Gastrocnemius medialis (tissue), 4 donors: ENCODE measurements around the gene PPP1R7. TPM values are rescaled to one million over a fixed set of nuclear protein-coding genes. Genes with fewer than 3 reads are reported as not detected.

Experiments used
- ATAC-seq, 2 donors: fragments of 150-250 bp; one replicate each; pipeline ENCODE4 v1.9.1; 2016
- DNase-seq, 2 donors: peaks; one replicate each; pipeline ENCODE4 v3.0.0-alpha.2; 2019
- H3K27ac ChIP-seq, 4 donors: fragments of 200-600 bp; sonication (generic); 1 replicate in 1 of 4; 2 replicates in 3 of 4; pipeline ENCODE4 v1.5.1; 2016 to 2018; ENCODE audit warnings: mild to moderate bottlenecking in 2 of 4, moderate library complexity in 1 of 4
- H3K27me3 ChIP-seq, 3 donors: fragments of 200-600 bp; sonication (generic) in 2 of 3; 1 replicate in 1 of 3; 2 replicates in 2 of 3; pipeline versions ENCODE4 v1.5.1 to v1.6.0; 2016 to 2019; ENCODE audit warnings: mild to moderate bottlenecking in 1 of 3, moderate library complexity in 1 of 3
- H3K36me3 ChIP-seq, 2 donors: fragments of 200-600 bp; sonication (generic) in 1 of 2; one replicate each; pipeline ENCODE4 v1.5.1; 2017 to 2018
- H3K4me1 ChIP-seq, 2 donors: fragments of 200-600 bp; sonication (generic) in 1 of 2; one replicate each; pipeline ENCODE4 v1.5.1; 2016 to 2017; ENCODE audit warnings: mild to moderate bottlenecking in 2 of 2
- H3K4me3 ChIP-seq, 4 donors: fragments of 200-600 bp; sonication (generic) in 3 of 4; 1 replicate in 1 of 4; 2 replicates in 3 of 4; pipeline ENCODE4 v1.5.1; 2016 to 2019; ENCODE audit warnings: mild to moderate bottlenecking in 2 of 4
- H3K9me3 ChIP-seq, 3 donors: fragments of 200-600 bp; sonication (generic) in 2 of 3; 1 replicate in 1 of 3; 2 replicates in 2 of 3; pipeline ENCODE4 v1.5.1; 2016 to 2019
- CTCF ChIP-seq, 5 experiments: fragments of 450-650 bp in 3 of 5; fragments of 200-600 bp in 2 of 5; sonication (generic) in 2 of 5; IDR thresholded peaks in 4 of 5; conservative IDR thresholded peaks in 1 of 5; 1 replicate in 4 of 5; 2 replicates in 1 of 5; pipeline ENCODE4 v1.5.1; 2016 to 2019; ENCODE audit warnings: antibody characterized with exemption in 5 of 5, mild to moderate bottlenecking in 3 of 5, moderate library complexity in 3 of 5
- POLR2A ChIP-seq, 2 donors: fragments of 450-650 bp; IDR thresholded peaks; one replicate each; pipeline ENCODE4 v1.6.1; 2017; ENCODE audit warnings: antibody characterized with exemption in 2 of 2, mild to moderate bottlenecking in 2 of 2, moderate library complexity in 2 of 2
- in situ Hi-C, 4 donors: fragments of 200-750 bp; cut with MboI; loops; one replicate each; pipeline versions ENCODE4 v1.15.0 to v1.8.0; 2017; ENCODE audit warnings: low sequenced_read_pairs in 4 of 4
- intact Hi-C: fragments of 100-400 bp; cut with DNase I; formaldehyde crosslinking; loops from one replicate; pipeline ENCODE4 v1.15.1; 2023; ENCODE audit warnings: low total_unique reads
- total RNA-seq, 4 donors: library from RNA; depleted of rRNA; stranded (reverse); fragments of >200 nt; gene quantifications; one replicate each; pipeline versions ENCODE4 v1.1.0 to v1.2.3, GENCODE V29; 2016

Gene PPP1R7
- total RNA-seq, 4 donors from 2014 or later: 58.6 to 87.8 (median 67.2) TPM

GRCh38 chr2:241213041-241213440 is 62.8 kb downstream of the PPP1R7 start:
- Histone ChIP-seq H3K27ac (no peak overlapping the region), H3K4me3 (no peak overlapping the region), H3K9me3 (no peaks in the 10 kb centered on the region), H3K4me1 (peaks cover 0 to 7% of the 10 kb centered on the region in 2 donors), H3K27me3 (no peaks in the 10 kb centered on the region), H3K36me3 (no peaks in the 10 kb centered on the region)
- DNase-seq (no peak), ATAC-seq (no peak)
- no peak for TF ChIP-seq POLR2A (IDR thresholded peaks at IDR 0.05)
- TF ChIP-seq CTCF (IDR thresholded peaks at IDR 0.05 in 4 of 5, conservative IDR thresholded peaks at IDR 0.05 in 1 of 5): no peak
- in situ Hi-C loops: no loop called here
- intact Hi-C loops: loop anchor here (10.0 kb wide), 1 partner anchor 108 kb away; the partner anchor contains the start of gene MTERF4

GRCh38 chr2:241213567-241213966 is 63.3 kb downstream of the PPP1R7 start:
- ATAC-seq (no peak), DNase-seq (no peak)
- Histone ChIP-seq H3K36me3 (no peaks in the 10 kb centered on the region), H3K9me3 (no peaks in the 10 kb centered on the region), H3K27ac (no peak overlapping the region), H3K4me1 (peaks cover 0 to 10% of the 10 kb centered on the region in 2 donors), H3K27me3 (no peaks in the 10 kb centered on the region), H3K4me3 (no peak overlapping the region)
- in situ Hi-C loops: no loop called here
- TF ChIP-seq CTCF (IDR thresholded peaks at IDR 0.05 in 4 of 5, conservative IDR thresholded peaks at IDR 0.05 in 1 of 5) (no peak), POLR2A (IDR thresholded peaks at IDR 0.05) (no peak)
- intact Hi-C loops: loop anchor here (10.0 kb wide), 1 partner anchor 109 kb away; the partner anchor contains the start of gene MTERF4

GRCh38 chr2:241214209-241214608 is 63.9 kb downstream of the PPP1R7 start:
- TF ChIP-seq CTCF (IDR thresholded peaks at IDR 0.05 in 4 of 5, conservative IDR thresholded peaks at IDR 0.05 in 1 of 5): no peak
- no peaks in the 10 kb centered on the region for H3K27me3 ChIP-seq
- H3K4me1 ChIP-seq: peaks cover 4 to 16% of the 10 kb centered on the region in 2 donors
- ATAC-seq (no peak), DNase-seq (no peak)
- in situ Hi-C loops (no loop called here), intact Hi-C loops (loop anchor here (10.0 kb wide), 1 partner anchor 109 kb away; the partner anchor contains the start of gene MTERF4)
- H3K36me3 ChIP-seq: no peaks in the 10 kb centered on the region
- H3K4me3 ChIP-seq: no peak overlapping the region
- no peaks in the 10 kb centered on the region for H3K9me3 ChIP-seq
- no peak overlapping the region for H3K27ac ChIP-seq

- in situ Hi-C loops (no loop called here), intact Hi-C loops (loop anchor here (5.0 to 10.0 kb wide), 5 partner anchors 58 to 652 kb away; partner anchors contain the start of genes DUSP28, FARP2, MTERF4 and STK25)
- TF ChIP-seq CTCF (IDR thresholded peaks at IDR 0.05 in 4 of 5, conservative IDR thresholded peaks at IDR 0.05 in 1 of 5): no peak
- no peak for TF ChIP-seq POLR2A (IDR thresholded peaks at IDR 0.05)
- H3K9me3 ChIP-seq: no peaks in the 10 kb centered on the region
- H3K27ac ChIP-seq: no peak overlapping the region
- DNase-seq (no peak), ATAC-seq (no peak)
- H3K36me3 ChIP-seq: no peaks in the 10 kb centered on the region
- peaks cover 4 to 16% of the 10 kb centered on the region in 2 donors for H3K4me1 ChIP-seq
- no peaks in the 10 kb centered on the region for H3K27me3 ChIP-seq
- no peak overlapping the region for H3K4me3 ChIP-seq
These were observed 64.5 kb downstream of the PPP1R7 start for GRCh38 chr2:241214766-241215165.

- no peaks in the 10 kb centered on the region for H3K36me3 ChIP-seq
- no peak overlapping the region for H3K27ac ChIP-seq
- H3K4me3 ChIP-seq: no peak overlapping the region
- H3K4me1 ChIP-seq: peaks cover 4 to 16% of the 10 kb centered on the region in 2 donors
- no peak for ATAC-seq
- H3K9me3 ChIP-seq: no peaks in the 10 kb centered on the region
- intact Hi-C loops (loop anchor here (5.0 to 10.0 kb wide), 5 partner anchors 57 to 653 kb away; partner anchors contain the start of genes DUSP28, FARP2, MTERF4 and STK25), in situ Hi-C loops (no loop called here)
- no peaks in the 10 kb centered on the region for H3K27me3 ChIP-seq
- TF ChIP-seq POLR2A (IDR thresholded peaks at IDR 0.05) (no peak), CTCF (IDR thresholded peaks at IDR 0.05 in 4 of 5, conservative IDR thresholded peaks at IDR 0.05 in 1 of 5) (no peak)
- DNase-seq: no peak
These were observed 65.2 kb downstream of the PPP1R7 start for GRCh38 chr2:241215421-241215820.
